Fibroblast of lung (primary cell): ENCODE data around the gene KDM2A. TPM values are rescaled to one million over a fixed set of nuclear protein-coding genes. Genes with fewer than 3 reads are reported as not detected.

Experiments
- DNase-seq, 2 donors: peaks; one replicate each; pipeline versions ENCODE4 v3.0.0 to v3.0.0-alpha.2; 2010; ENCODE audit warnings: low read depth in 2 of 2
- H2AFZ ChIP-seq: 2 replicates; pipeline ENCODE4 v1.5.1; 2012; ENCODE audit warnings: low read length, control low read depth, inconsistent platforms
- H3K27ac ChIP-seq: 2 replicates; pipeline ENCODE4 v1.5.1; 2011; ENCODE audit warnings: low read length, control low read depth; ENCODE audit not compliant: insufficient read depth
- H3K27me3 ChIP-seq: 2 replicates; pipeline ENCODE4 v1.5.1; 2011; ENCODE audit warnings: mild to moderate bottlenecking, low read length; ENCODE audit not compliant: control insufficient read depth, insufficient read depth
- H3K36me3 ChIP-seq: 2 replicates; pipeline ENCODE4 v1.5.1; 2011; ENCODE audit warnings: low read length; ENCODE audit not compliant: control insufficient read depth, insufficient read depth
- H3K4me1 ChIP-seq: 2 replicates; pipeline ENCODE4 v1.5.1; 2011; ENCODE audit warnings: low read length; ENCODE audit not compliant: control insufficient read depth, insufficient read depth; ENCODE audit errors: extremely low read depth
- H3K4me2 ChIP-seq: 2 replicates; pipeline ENCODE4 v1.5.1; 2011; ENCODE audit warnings: low read length, control low read depth; ENCODE audit not compliant: insufficient read depth; ENCODE audit errors: extremely low read depth
- H3K4me3 ChIP-seq, 4 experiments: fragments of 200-600 bp in 1 of 4; sonication (generic) in 1 of 4; replicated peaks in 1 of 4; 2 replicates each; pipeline ENCODE4 v1.5.1; 2011 to 2016; ENCODE audit warnings: low read length in 4 of 4, low read depth in 3 of 4, mild to moderate bottlenecking in 3 of 4, control low read depth in 2 of 4, inconsistent platforms in 1 of 4, mixed read lengths in 1 of 4; ENCODE audit not compliant: insufficient read depth in 1 of 4; ENCODE audit errors: control extremely low read depth in 1 of 4
- H3K79me2 ChIP-seq: 2 replicates; pipeline ENCODE4 v1.5.1; 2012; ENCODE audit warnings: mild to moderate bottlenecking, low read length, inconsistent platforms; ENCODE audit not compliant: control insufficient read depth, insufficient read depth
- H3K9ac ChIP-seq: 2 replicates; pipeline ENCODE4 v1.5.1; 2011; ENCODE audit warnings: mild to moderate bottlenecking, low read length, control low read depth; ENCODE audit not compliant: insufficient read depth
- H3K9me3 ChIP-seq: 2 replicates; pipeline ENCODE4 v1.5.1; 2012; ENCODE audit warnings: low read depth, low read length; ENCODE audit not compliant: control insufficient read depth, insufficient read depth
- H4K20me1 ChIP-seq: 2 replicates; pipeline ENCODE4 v1.5.1; 2011; ENCODE audit warnings: low read length; ENCODE audit not compliant: control insufficient read depth, insufficient read depth; ENCODE audit errors: extremely low read depth
- EZH2 ChIP-seq: IDR thresholded peaks from 2 replicates; pipeline ENCODE4 v1.5.1; 2012; ENCODE audit warnings: low read length, control low read depth, mild to moderate bottlenecking; ENCODE audit errors: missing control alignments
- polyA plus RNA-seq, 2 donors: library from polyadenylated mRNA; depleted of rRNA in 1 of 2; stranded (reverse) in 1 of 2; unstranded in 1 of 2; fragments of >200 nt; gene quantifications; 2 replicates each; pipeline ENCODE4 v1.2.1, GENCODE V29; 2011 to 2012; ENCODE audit warnings: missing spikeins in 1 of 2
- total RNA-seq: library from RNA; depleted of rRNA; stranded (reverse); fragments of >200 nt; gene quantifications from 2 replicates; pipeline ENCODE4 v1.2.1, GENCODE V29; 2014
- TF ChIP-seq, protein P1 (sequence below), 2 donors: IDR thresholded peaks in 1 of 2; conservative IDR thresholded peaks in 1 of 2; 1 replicate in 1 of 2; 2 replicates in 1 of 2; pipeline ENCODE4 v1.5.1; 2011 to 2012; ENCODE audit warnings: low read length in 2 of 2, control low read depth in 1 of 2, inconsistent platforms in 1 of 2, low read depth in 1 of 2, mild to moderate bottlenecking in 1 of 2

Gene KDM2A
- total and polyA plus RNA-seq, 2 donors (not counting 1 experiment from before 2014, with no cell fraction given), result 36.4 to 42.6 TPM

DNA sequence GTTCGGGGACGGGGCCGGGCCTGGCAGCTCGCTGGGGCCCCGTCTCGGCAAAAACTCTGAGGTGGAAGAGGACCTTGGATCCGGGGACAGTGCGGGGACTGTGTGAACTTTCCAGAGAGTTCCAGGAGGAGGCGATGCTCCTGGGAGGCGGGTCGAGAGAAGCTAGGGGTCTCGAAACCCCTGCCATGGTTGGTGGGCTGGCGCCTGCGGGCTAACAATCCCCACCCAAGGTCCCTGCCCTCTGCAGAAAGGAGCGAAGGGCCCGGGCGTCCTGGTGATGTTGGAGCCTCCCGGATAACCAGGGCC, 142.5 kb downstream of the KDM2A start:
- no peak for DNase-seq

GRCh38 chr11:67261946-67262681, 143.1 kb downstream of the KDM2A start:
- H3K27ac ChIP-seq, result no peak overlapping the region
- DNase-seq, result no peak
- H3K4me3 ChIP-seq, result no peak overlapping the region
- H3K4me2 ChIP-seq, result peak overlapping the region; percentile 41
- H3K36me3 ChIP-seq, result peaks cover 2% of the 10 kb centered on the region
- H2AFZ ChIP-seq, result peak overlapping the region; percentile 34
- no peaks in the 10 kb centered on the region for H3K9me3 ChIP-seq
- no peaks in the 10 kb centered on the region for H3K27me3 ChIP-seq
- no peaks in the 10 kb centered on the region for H4K20me1 ChIP-seq
- peaks cover 12% of the 10 kb centered on the region for H3K4me1 ChIP-seq
- TF ChIP-seq EZH2, result no peak
- TF ChIP-seq, protein P1, sequence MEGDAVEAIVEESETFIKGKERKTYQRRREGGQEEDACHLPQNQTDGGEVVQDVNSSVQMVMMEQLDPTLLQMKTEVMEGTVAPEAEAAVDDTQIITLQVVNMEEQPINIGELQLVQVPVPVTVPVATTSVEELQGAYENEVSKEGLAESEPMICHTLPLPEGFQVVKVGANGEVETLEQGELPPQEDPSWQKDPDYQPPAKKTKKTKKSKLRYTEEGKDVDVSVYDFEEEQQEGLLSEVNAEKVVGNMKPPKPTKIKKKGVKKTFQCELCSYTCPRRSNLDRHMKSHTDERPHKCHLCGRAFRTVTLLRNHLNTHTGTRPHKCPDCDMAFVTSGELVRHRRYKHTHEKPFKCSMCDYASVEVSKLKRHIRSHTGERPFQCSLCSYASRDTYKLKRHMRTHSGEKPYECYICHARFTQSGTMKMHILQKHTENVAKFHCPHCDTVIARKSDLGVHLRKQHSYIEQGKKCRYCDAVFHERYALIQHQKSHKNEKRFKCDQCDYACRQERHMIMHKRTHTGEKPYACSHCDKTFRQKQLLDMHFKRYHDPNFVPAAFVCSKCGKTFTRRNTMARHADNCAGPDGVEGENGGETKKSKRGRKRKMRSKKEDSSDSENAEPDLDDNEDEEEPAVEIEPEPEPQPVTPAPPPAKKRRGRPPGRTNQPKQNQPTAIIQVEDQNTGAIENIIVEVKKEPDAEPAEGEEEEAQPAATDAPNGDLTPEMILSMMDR (conservative IDR thresholded peaks at IDR 0.05 in 1 of 2, IDR thresholded peaks at IDR 0.05 in 1 of 2; ENCODE audit: low read depth in 1 of 2, low read length in 2 of 2), result no peak
- peaks cover 3% of the 10 kb centered on the region for H3K79me2 ChIP-seq
- H3K9ac ChIP-seq, result no peak overlapping the region

More for the DNA sequence above, 142.5 kb downstream of the KDM2A start:
- H3K4me2 ChIP-seq, result peak overlapping the region; percentile 41
- no peaks in the 10 kb centered on the region for H3K9me3 ChIP-seq
- H3K36me3 ChIP-seq, result peaks cover 2% of the 10 kb centered on the region
- H3K4me1 ChIP-seq, result peaks cover 12% of the 10 kb centered on the region
- no peak overlapping the region for H3K27ac ChIP-seq
- no peaks in the 10 kb centered on the region for H3K79me2 ChIP-seq
- H2AFZ ChIP-seq, result peak overlapping the region; percentile 34
- H3K4me3 ChIP-seq, result peak overlapping the region in 1 of 4 experiments; percentile 51
- no peaks in the 10 kb centered on the region for H3K27me3 ChIP-seq
- no peak overlapping the region for H3K9ac ChIP-seq
- TF ChIP-seq, protein P1 (conservative IDR thresholded peaks at IDR 0.05 in 1 of 2, IDR thresholded peaks at IDR 0.05 in 1 of 2; ENCODE audit: low read depth in 1 of 2, low read length in 2 of 2), result peak in 1 of 2 donors; percentile 36
- TF ChIP-seq EZH2, result no peak
- no peaks in the 10 kb centered on the region for H4K20me1 ChIP-seq

- Histone ChIP-seq H3K4me2 (peak overlapping the region; percentile 32), H3K27ac (no peak overlapping the region)
These were observed 143.9 kb downstream of the KDM2A start for GRCh38 chr11:67262731-67263675.

More at GRCh38 chr11:67262731-67263675, 143.9 kb downstream of the KDM2A start:
- Histone ChIP-seq H3K27me3 (no peaks in the 10 kb centered on the region), H3K36me3 (peaks cover 3% of the 10 kb centered on the region), H3K4me3 (no peak overlapping the region), H2AFZ (peak overlapping the region; percentile 83), H3K4me1 (peaks cover 19% of the 10 kb centered on the region), H3K9ac (no peak overlapping the region), H3K9me3 (no peaks in the 10 kb centered on the region), H4K20me1 (no peaks in the 10 kb centered on the region), H3K79me2 (peaks cover 12% of the 10 kb centered on the region)
- DNase-seq, result peak; percentile 74 to 77
- no peak for TF ChIP-seq EZH2
- TF ChIP-seq, protein P1 (conservative IDR thresholded peaks at IDR 0.05 in 1 of 2, IDR thresholded peaks at IDR 0.05 in 1 of 2; ENCODE audit: low read depth in 1 of 2, low read length in 2 of 2), result peak; percentile 66 to 90
